Activated naive CD4-positive, alpha-beta T cell treated with Interleukin-2 at 50 U/mL for 16 hours (primary cell): Measurements from ENCODE around the gene EXOC2.
"Not testable (repeated sequence)": the region's sequence is repeated elsewhere in the genome, so short reads cannot be mapped to it uniquely, and the experiment has no call there.

Experiments
- DNase-seq: peaks from one replicate; pipeline ENCODE4 v3.0.0-alpha.2; 2020

Gene EXOC2

DNA sequence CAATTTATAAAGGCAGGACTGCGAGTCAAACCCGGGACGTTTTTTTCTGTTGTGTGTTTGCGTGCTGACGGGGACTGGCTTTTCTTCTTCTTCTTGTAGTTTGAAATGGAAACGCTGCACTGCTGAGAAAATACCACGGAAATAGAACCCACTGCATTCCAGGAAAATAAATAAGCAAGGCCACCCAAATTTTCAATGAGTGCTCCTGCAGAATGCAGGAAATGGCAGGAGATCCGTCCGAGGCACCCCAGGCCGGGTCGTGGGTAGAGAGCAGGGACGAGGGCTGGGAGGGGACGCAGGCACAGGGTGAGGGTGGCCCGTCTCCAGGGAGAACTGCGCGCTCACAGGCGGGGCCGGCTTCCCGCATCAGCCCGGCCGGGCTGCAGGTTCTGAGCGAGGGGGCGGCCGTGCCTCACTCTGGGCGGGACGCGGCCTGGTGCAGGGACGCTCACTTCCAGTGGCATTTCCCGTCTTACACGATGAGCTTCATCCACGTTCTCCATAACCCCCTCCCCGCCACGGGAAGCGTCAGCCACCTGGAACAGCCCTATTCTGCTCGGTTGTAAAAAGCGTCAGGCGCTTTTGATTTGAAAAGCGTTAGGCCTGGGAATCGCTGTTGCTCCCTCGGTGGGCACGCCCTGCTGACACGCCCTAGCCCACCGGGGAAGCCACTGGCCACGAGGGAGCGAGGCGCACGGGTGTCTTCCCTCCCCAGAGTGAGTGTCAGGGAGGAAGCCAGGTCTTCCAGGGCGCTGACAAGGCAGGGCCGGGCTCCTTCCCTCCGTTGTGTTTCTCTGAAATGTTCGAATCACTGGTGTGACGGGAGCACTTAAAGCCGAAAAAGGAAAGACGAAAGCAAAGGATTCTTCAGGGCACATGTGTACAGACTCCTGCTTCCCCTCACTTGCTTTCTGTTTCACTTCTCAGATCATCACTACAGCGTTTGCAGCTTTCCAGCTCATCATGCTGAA, 17.9 kb upstream of the EXOC2 start:
- peak; percentile 66 for DNase-seq

DNA sequence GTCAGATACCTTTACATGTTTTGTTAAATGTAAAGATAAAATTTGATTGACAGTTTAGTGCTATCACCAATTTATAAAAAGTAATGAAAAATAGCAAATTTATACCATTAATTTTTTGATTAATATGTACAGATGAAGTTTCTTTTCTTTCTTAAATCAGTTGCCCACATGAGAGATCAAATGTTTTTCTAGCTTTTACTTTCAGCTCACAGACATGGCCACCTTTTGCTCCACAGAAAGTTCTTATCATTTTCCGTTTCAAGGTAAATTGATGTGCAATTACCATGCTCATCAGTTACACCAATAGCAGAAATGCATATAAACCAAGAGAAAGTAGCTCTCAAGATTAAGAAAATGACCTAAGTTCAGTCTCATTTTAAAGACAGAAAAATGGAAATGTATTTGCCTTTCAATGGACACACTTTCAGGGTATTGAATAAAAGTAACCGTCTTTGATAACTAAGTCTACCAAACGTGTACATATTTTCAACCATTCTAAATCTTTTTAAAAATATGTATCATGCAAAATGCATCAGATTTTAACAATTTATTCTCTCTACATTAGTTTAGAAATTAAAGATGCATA, 16.6 kb upstream of the EXOC2 start:
- DNase-seq, result no peak

DNA sequence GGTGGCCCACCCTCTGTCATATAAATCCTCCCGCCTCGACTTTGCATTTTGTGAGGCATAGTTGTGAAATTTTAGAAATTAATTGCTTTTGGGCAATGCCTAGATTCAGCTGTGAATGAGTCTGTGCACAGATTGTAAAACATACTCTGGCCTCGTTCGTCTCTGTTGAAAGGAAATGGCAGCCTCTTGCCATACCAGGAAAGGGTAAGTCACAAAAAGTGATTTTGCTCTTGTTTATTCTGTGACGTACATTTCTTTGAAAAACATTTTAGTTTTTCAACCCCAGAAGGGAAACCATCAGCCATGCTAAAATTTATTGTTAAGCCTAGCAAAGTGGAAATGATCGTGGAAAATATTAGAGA, 15.3 kb upstream of the EXOC2 start:
- DNase-seq, result no peak

DNA sequence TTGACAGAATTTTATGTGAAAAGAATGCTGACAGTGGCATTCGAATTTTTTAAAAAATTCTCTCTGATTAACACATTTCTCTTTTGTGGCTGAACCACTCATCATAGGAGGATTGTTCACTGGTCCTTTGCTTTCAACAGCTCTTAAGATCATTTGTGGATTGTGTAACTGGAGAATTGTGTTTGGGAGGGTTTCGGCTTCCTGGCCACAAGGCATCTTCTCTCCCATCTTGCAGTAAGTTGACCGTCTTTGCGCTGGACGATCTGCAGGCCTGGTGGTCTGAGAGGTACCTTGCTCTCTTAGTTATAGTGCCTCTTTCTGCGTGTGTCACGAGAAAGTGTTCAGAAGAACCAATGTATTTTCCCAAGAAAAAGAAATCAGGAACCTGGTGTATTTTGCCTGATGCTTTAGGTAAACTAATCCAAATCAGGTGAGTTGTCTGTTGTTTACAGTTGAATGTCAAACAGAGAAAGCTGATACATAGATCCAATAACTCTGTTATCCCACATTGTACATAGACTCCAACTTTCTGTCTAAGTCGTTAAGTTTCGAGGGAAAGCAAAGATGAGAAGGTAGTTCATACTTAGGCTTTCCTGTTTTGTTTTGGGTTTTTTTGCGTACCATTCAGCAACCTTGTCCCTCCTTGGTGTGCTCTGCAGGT, 14.8 kb upstream of the EXOC2 start:
- DNase-seq, result no peak

DNA sequence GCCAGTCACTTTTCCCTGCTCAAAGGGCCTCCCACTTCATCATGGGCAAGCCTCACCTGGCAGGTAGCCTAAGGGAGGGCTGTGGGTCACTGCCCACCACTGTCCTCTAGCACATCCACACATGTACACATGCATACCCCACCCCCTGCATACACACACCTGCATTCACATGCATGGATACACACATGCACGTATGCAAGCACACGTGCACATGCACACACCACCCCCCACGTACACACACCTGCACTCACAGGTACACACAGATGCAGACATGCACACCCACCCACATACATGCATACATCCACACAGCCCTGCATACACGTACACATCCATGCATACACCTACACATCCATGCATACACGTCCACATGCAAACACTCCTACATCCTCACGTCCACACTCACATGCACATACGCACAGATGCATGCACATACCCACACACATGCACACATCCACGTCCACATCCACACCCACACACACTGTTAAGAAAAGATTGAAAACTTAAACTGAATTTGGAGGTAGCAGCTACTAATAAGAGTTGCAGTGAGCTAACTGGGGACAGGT, 14.0 kb upstream of the EXOC2 start:
- DNase-seq, result no peak

DNA sequence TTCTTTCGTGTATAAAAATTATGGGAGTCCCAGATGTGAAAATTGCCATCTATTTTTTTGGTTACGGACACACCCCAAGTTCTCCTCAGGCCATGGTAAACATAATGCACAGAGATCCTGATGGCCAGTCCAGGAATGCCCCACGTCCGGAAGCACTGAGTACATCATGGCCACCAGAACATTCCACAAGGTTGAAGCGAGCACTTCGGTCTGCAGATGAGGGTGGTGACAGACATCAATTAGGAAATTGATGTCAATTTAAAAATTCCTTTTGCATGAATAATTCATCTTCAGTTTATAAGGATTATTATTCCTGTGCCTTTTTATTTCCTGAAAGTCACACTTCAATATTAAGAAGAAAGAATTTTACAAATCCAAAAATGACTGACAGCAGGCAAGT, 13.2 kb upstream of the EXOC2 start:
- no peak for DNase-seq

DNA sequence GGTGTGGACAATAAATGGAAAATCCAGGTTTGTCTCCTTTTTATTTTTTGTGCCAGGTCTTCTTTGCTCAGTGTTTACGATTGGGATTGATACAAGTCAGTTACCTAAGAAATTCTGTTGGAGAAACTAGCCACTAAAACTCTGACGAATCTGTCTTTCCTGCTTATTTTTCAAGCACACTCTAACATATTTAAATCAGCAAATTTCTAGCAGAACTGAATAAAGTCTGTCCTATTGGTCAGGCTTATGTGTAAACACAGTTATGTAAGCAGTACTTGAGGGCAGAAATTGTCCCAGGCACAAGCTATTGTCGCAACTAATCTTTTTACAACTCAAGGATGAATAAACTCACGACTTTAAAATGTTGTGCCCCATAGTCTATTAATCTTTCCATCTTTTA, 12.1 kb upstream of the EXOC2 start:
- no peak for DNase-seq

DNA sequence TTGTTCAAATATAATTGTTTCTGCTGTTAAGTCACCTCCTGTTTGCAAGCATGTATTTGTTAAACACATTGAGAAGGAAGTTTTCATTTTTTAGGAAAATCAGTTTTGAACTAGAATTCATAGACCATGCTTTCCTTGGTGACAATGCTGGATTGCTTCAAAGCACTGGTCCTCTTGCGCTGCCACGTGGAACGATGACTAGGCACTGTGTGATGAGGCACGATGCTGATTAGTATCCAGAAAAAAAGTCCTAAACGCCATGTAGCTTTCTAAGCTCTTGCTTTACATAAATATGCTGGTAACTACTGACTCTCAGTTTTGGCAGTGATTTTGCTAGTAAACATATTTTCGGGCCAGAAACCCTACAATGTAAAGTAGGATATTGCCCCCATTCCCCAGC, 11.1 kb upstream of the EXOC2 start:
- DNase-seq, result no peak

DNA sequence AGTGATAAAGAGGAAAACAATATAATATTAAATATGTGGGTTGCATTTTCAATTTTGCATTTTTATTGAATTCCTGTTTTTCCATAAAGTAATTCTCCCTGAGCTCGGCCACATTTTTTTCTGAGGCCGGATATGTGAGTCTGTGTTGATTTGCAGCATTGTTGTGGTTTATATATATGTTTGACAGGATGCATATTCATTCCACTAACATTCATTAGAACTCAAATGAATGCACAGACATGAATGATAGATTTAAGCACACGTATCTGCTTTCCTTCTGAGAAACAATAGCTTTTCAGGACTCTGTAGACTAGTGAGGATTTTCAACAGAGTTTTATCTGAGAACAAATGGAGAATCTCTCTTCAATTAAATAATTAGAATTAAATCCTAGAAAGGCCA, 10.6 kb upstream of the EXOC2 start:
- DNase-seq, result no peak

DNA sequence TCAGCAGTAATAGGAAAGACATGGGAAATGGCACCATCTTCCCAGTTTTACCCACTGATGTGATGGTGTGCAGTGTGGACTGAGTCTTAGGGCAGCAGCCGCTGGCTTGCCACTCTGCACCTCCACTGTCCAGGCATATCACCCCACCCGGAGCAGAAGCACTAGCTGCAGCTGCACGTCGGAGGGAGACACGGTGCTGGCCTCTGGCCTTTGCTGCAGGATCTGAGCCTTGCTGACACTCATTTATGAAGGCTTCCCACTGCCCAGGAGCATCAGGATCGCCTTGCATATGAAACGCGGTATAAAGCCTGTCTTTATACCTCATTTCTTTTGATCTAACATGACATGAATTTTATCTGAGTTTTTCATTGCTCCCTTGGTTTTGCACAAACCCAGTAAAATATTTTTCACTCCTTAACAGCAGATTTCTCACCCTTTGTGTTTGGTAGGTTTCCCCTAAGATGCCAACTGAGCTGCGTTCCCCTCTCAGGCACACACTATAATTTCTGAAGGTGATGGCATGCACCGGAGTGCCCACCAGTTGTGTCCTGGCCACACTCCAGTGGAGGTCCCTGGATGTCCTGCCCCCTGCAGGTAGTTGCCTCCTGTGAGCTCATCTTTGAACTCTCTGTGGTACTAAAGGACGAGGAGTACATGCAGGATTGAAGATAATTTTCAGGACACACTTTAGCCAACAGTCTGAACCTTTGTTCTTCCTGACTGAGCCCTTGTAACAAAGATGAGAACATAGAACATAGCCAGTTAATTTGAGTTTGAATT, 9.0 kb upstream of the EXOC2 start:
- DNase-seq, result no peak

DNA sequence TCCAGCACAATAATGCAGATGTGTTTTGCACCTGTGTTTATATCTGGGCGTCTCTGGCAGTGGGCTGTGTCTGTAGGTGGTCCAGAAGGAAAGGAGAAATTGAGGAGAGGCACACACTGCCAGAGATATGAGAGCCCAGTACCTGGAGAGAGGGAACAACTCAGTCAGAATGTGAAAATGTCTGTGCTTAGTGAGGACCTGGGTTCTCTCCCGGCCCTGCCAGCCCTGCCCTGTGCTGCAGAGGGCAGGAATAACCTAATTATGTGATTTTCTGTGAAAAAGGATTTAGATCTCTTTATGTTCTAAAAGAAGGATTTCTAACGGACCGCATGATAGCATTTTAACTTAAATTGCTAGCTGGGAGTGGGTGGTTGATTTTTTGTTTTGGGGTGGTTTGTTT, 8.3 kb upstream of the EXOC2 start:
- no peak for DNase-seq

DNA sequence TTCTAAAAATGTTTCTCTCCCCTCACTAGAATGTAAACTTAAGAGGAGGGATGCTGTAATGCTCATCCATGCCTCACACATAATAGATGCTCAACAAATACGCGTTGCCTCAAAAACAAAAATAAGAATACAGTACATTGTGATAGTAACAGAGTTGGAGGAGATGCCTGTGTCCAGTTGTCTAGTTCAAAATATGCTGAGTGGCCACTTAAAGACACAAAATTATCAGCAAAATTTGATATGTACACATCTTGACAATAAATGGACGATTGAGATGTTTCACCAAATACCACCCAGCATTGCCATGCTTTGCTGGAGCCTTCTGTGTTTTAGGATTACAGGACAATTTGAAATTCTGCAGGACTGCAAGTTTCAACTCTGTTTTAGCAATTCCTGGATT, 7.6 kb upstream of the EXOC2 start:
- DNase-seq, result no peak

DNA sequence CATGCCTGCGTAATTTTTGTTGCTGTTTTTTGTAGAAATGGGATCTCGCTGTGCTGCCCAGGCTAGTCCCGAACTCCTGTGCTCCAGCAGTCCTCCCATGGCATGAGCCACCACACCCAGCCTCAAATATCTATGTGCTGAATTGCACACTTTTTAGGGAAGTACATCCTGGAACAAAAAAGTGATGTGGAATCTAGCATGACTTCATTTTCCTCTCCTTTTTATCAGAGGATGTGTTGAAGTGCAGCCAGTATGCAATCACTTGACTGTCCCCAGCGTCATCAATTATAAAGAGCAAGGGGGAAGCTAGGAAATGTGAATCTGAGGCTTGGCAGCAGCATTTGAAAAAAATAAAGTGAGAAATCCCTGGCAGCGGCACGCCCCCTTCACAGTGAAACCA, 6.4 kb upstream of the EXOC2 start:
- DNase-seq, result no peak

DNA sequence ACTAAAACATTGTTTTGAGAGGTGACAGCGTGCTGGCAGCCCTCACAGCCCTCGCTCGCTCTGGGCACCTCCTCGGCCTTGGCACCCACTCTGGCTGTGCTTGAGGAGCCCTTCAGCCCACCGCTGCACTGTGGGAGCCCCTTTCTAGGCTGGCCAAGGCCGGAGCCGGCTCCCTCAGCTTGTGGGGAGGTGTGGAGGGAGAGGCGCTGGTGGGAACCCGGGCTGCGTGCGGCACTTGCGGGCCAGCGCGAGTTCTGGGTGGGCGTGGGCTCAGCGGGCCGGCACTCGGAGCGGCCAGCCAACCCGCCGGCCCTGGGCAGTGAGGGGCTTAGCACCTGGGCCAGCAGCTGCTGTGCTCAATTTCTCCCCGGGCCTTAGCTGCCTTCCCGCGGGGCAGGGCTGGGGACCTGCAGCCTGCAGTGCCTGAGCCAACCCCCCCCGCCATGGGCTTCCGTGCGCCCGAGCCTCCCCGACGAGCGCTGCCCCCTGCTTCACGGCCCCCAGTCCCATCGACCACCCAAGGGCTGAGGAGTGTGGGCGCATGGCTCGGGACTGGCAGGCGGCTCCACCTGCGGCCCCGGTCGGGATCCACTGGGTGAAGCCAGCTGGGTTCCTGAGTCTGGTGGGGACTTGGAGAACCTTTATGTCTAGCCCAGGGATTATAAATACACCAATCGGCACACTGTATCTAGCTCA, 1.6 kb upstream of the EXOC2 start:
- DNase-seq, result not testable (repeated sequence)

DNA sequence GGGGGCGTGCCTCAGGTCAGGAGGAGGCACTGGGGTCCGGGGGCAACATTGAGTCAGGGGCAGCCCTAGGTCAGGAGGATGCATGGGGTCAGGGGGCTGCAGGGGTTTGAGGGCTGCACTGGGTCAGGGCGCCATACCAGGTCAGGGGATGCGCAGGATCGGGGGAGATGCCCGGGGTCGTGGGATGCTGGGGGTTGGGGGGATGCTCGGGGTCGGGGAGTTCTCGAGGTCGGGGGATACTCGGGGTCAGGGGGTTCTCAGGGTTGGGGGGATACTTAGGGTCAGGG, 727 bp upstream of the EXOC2 start:
- DNase-seq, result no peak

DNA sequence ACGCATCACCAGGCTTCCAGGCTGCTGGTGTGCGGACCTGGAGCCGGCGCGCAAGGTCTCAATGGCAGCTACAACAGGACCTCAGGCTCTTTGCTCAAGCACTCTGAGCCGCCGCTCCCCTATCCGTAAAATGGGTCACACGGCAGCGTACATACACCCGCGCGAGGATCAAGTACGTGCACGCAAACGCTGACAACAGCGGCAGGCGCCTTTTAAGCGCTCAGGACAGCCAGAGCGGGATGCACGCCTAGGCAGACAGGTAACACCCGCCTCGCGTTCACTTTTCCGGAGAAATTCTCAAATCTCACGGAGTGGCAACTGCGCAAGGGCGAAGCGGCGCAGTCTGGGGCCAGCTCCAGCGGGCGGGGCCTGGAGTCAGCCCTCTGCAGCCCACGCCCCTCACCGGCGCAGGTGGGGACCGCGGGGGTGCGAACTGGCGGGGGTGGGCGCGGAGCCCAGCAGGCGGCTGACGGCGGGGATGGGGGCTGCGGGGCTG, 535 bp downstream of the EXOC2 start:
- DNase-seq, result peak; percentile 83

DNA sequence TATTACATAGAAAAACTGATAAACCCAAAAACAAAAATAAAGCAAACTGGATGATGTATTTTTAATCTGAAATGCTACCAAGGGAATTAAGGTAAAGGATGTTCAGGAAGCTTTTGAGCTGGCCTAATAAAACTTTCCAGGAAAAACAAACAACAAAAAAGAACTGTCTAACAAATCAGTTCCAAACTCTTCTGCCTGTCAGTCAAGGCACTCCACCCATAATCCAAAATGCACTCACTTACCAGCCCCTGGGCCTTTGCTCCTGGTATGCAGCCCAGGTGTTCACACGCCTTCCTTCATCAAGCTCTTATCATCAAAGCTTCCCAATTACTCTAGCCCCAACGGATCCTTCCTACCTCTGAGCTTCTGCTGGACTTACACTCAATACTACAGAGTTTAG, 3.7 kb downstream of the EXOC2 start:
- DNase-seq, result no peak

DNA sequence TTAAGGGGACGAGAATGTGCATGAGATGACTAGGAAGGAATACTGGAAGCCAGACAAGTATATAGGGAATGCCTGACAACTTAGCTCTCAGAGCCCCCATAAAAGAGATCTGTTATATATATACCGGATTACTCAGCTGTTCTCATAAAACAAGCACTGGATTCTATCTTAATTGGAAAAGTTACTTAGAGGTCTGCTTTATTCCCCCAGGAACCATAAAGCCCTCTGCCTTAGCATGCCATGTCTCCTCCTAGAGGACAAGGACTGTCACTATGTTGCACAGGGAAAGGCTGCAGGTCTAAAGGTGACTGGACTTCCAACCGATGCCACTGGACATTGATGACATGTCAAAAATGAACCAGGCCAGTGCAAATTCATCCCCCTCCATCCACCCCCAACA, 6.4 kb downstream of the EXOC2 start:
- no peak for DNase-seq

DNA sequence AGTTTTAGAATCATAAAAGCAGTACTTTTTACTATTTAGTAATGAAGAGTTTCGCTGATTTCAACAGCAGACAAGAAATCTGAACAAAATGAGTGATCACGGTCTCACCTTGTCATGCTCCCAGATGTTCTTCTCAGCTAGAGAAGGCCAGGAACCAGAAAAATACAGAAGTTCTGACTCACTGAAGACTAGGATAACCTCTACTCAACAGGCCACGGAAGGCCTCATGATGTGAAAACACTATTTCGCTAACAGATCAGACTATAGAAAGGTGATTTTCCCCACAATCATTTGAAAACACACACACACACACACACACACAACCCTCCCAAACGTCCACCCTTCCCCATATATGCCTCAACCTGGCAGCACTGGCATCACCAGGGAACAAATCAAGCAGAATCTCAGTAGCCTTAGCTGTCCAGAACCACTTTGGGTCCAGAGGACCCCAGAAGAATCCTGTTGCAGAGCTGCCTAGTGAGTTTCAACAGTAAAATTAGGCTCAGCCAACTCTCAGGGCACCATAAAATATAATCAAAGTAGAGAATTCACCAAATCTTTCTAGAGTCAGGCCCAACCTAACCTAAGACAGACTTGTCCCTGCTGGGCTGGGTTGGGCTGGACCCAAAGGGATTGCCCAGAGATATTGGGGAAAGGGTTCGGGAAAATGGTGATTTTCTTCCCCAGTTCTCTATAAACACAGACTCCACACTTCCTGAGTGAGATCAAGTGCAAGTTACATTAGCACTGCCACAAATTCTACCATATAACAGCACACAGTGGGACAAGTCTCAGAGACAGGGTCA, 7.9 kb downstream of the EXOC2 start:
- DNase-seq, result peak; percentile 35

DNA sequence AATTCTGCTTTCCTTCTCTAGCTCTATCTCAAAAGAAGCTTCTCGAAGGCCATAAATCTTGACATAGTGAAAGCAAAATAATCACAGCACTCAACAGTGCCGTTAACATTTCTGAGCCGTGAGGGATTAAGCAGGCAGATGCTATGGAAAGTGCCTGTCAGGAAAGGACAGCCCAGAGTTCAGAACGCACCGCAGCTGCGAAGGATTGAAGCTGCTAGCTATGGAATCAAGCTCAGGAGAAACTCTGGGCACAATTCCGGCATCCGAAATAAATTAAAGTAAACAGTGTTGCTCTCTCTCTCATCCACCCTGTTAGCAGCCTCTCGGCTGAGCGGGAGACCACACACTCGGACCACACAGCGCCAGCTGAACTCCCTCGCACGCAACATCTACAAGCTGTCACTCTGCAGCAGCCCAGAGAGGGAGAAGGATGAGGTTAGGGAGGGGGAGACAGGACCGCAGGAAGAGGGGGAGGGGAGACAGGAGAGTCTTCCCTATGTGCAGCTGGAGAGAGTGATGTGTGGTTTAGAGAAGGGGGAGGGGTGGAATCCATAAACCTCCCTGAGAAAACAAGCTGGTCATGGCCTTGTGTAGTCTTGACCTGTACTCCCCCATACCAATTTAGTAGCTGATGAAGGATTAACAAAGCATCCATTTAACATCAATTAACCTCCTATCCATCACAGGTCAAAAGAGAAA, 9.0 kb downstream of the EXOC2 start:
- no peak for DNase-seq
